Ramos (cell line): ENCODE measurements around the gene ADGB.
"Not testable (repeated sequence)": the region's sequence is repeated elsewhere in the genome, so short reads cannot be mapped to it uniquely, and the experiment has no call there.

ENCODE experiments used
- in situ Hi-C: fragments of 300-500 bp; cut with MboI; formaldehyde crosslinking; loops from one replicate; pipeline ENCODE4 v1.14.3; 2022; ENCODE audit warnings: low sequenced_read_pairs; ENCODE audit not compliant: unreplicated experiment

ADGB gene

GRCh38 chr6:146719387-146719786 is 120.6 kb downstream of the ADGB start:
- in situ Hi-C loops = no loop called here

- in situ Hi-C loops = no loop called here
Observed at GRCh38 chr6:146739696-146740095, 140.9 kb downstream of the ADGB start.

- in situ Hi-C loops = no loop called here
Observed at GRCh38 chr6:146741609-146742008, 142.8 kb downstream of the ADGB start.

GRCh38 chr6:146753306-146753705 is 154.5 kb downstream of the ADGB start:
- in situ Hi-C loops = no loop called here

- in situ Hi-C loops = no loop called here
Observed at GRCh38 chr6:146767632-146768031, 168.9 kb downstream of the ADGB start.

- in situ Hi-C loops = no loop called here
Observed at GRCh38 chr6:146768722-146769121, 169.9 kb downstream of the ADGB start.

- in situ Hi-C loops = no loop called here
Observed at GRCh38 chr6:146770275-146770964, 171.6 kb downstream of the ADGB start.

GRCh38 chr6:146770965-146771735 is 172.4 kb downstream of the ADGB start:
- in situ Hi-C loops = no loop called here

GRCh38 chr6:146775220-146775619 is 176.4 kb downstream of the ADGB start:
- in situ Hi-C loops = no loop called here

- in situ Hi-C loops = no loop called here
Observed at GRCh38 chr6:146781836-146782235, 183.1 kb downstream of the ADGB start.

- in situ Hi-C loops = no loop called here
Observed at GRCh38 chr6:146785001-146785585, 186.3 kb downstream of the ADGB start.

GRCh38 chr6:146787876-146788508 is 189.2 kb downstream of the ADGB start:
- in situ Hi-C loops = no loop called here

GRCh38 chr6:146790561-146791091 is 191.9 kb downstream of the ADGB start:
- in situ Hi-C loops = no loop called here

- in situ Hi-C loops = no loop called here
Observed at GRCh38 chr6:146791930-146792329, 193.2 kb downstream of the ADGB start.

- in situ Hi-C loops = not testable (repeated sequence)
Observed at GRCh38 chr6:146793218-146793617, 194.4 kb downstream of the ADGB start.

GRCh38 chr6:146795479-146796133 is 196.8 kb downstream of the ADGB start:
- in situ Hi-C loops = no loop called here

- in situ Hi-C loops = not testable (repeated sequence)
Observed at GRCh38 chr6:146803167-146803566, 204.4 kb downstream of the ADGB start.

GRCh38 chr6:146803601-146804000 is 204.8 kb downstream of the ADGB start:
- in situ Hi-C loops = no loop called here

GRCh38 chr6:146805546-146806325 is 207.0 kb downstream of the ADGB start:
- in situ Hi-C loops = no loop called here
